Caco-2 (cell line): ENCODE data around the gene C16orf96. TPM values are rescaled to one million over a fixed set of nuclear protein-coding genes. Genes with fewer than 3 reads are reported as not detected.

Source experiments
- BruUV-seq: library from RNA; stranded (reverse); fragments of 400-500 nt; replicated peaks from 2 replicates; lab custom pipeline; 2021; lab: Mats Ljungman, UMichigan
- CTCF ChIA-PET: fragments of 300-600 bp; sonication (Branson Sonifier 250); formaldehyde crosslinking; loops from one replicate; lab custom pipeline; 2022; ENCODE audit warnings: antibody characterized with exemption; lab: Charles Lee
- POLR2A ChIA-PET: fragments of 300-600 bp; sonication (Branson Sonifier 250); formaldehyde crosslinking; loops from one replicate; lab custom pipeline; 2022; ENCODE audit warnings: antibody characterized with exemption; lab: Charles Lee
- DNase-seq, 2 experiments: peaks; one replicate each; pipeline versions ENCODE4 v3.0.0 to v3.0.0-alpha.2; 2020 to 2022
- H3K27me3 ChIP-seq: replicated peaks from 2 replicates; pipeline ENCODE4 v1.6.0; 2011; ENCODE audit warnings: low read length; ENCODE audit not compliant: control insufficient read depth, insufficient read depth
- H3K36me3 ChIP-seq: 2 replicates; pipeline ENCODE4 v1.5.1; 2011; ENCODE audit warnings: low read length; ENCODE audit not compliant: control insufficient read depth, insufficient read depth
- H3K4me1 ChIP-seq: fragments of 250-450 bp; sonication (Bioruptor Pico); 2 replicates; pipeline ENCODE4 v1.5.1; 2020; ENCODE audit warnings: mild to moderate bottlenecking
- H3K4me3 ChIP-seq: 2 replicates; pipeline ENCODE4 v1.5.1; 2011; ENCODE audit warnings: low read depth, mild to moderate bottlenecking, control low read depth, low read length
- H3K9me3 ChIP-seq: fragments of 250-450 bp; sonication (Bioruptor Pico); 2 replicates; pipeline ENCODE4 v1.5.1; 2020; ENCODE audit warnings: mild to moderate bottlenecking, moderate library complexity
- H3K27ac Mint-ChIP-seq: one replicate; pipeline ENCODE4 v1.8.0; 2022; ENCODE audit warnings: mixed read lengths; ENCODE audit not compliant: unreplicated experiment
- H3K27me3 Mint-ChIP-seq: one replicate; pipeline ENCODE4 v1.8.0; 2022; ENCODE audit warnings: mixed read lengths; ENCODE audit not compliant: insufficient read depth, unreplicated experiment
- H3K36me3 Mint-ChIP-seq: one replicate; pipeline ENCODE4 v1.8.0; 2022; ENCODE audit warnings: mild to moderate bottlenecking, mixed read lengths; ENCODE audit not compliant: insufficient read depth, unreplicated experiment
- H3K4me1 Mint-ChIP-seq: one replicate; pipeline ENCODE4 v1.8.0; 2022; ENCODE audit warnings: low read depth, mixed read lengths; ENCODE audit not compliant: unreplicated experiment
- H3K4me3 Mint-ChIP-seq: one replicate; pipeline ENCODE4 v1.8.0; 2022; ENCODE audit warnings: mild to moderate bottlenecking, moderate library complexity, mixed read lengths; ENCODE audit not compliant: unreplicated experiment
- H3K9me3 Mint-ChIP-seq: one replicate; pipeline ENCODE4 v1.8.0; 2022; ENCODE audit warnings: mixed read lengths; ENCODE audit not compliant: unreplicated experiment
- CTCF ChIP-seq, 2 experiments: fragments of 200-600 bp in 1 of 2; IDR thresholded peaks; 1 replicate in 1 of 2; 2 replicates in 1 of 2; pipeline versions ENCODE4 v1.5.1 to v1.8.0; 2011 to 2022; ENCODE audit warnings: antibody characterized with exemption in 1 of 2, control low read depth in 1 of 2, inconsistent platforms in 1 of 2, low read depth in 1 of 2, low read length in 1 of 2, mild to moderate bottlenecking in 1 of 2, moderate library complexity in 1 of 2; ENCODE audit not compliant: insufficient read depth in 1 of 2, severe bottlenecking in 1 of 2, unreplicated experiment in 1 of 2
- intact Hi-C: fragments of 100-400 bp; cut with micrococcal nuclease; formaldehyde crosslinking; loops from one replicate; pipeline ENCODE4 v1.10.0; 2022; ENCODE audit not compliant: unreplicated experiment
- total RNA-seq: library from RNA; stranded (reverse); gene quantifications from 2 replicates; pipeline ENCODE4 v1.2.3, GENCODE V29; 2022

The C16orf96 gene
- total RNA-seq, 1 experiment from 2014 or later, result 0.11 TPM

DNA sequence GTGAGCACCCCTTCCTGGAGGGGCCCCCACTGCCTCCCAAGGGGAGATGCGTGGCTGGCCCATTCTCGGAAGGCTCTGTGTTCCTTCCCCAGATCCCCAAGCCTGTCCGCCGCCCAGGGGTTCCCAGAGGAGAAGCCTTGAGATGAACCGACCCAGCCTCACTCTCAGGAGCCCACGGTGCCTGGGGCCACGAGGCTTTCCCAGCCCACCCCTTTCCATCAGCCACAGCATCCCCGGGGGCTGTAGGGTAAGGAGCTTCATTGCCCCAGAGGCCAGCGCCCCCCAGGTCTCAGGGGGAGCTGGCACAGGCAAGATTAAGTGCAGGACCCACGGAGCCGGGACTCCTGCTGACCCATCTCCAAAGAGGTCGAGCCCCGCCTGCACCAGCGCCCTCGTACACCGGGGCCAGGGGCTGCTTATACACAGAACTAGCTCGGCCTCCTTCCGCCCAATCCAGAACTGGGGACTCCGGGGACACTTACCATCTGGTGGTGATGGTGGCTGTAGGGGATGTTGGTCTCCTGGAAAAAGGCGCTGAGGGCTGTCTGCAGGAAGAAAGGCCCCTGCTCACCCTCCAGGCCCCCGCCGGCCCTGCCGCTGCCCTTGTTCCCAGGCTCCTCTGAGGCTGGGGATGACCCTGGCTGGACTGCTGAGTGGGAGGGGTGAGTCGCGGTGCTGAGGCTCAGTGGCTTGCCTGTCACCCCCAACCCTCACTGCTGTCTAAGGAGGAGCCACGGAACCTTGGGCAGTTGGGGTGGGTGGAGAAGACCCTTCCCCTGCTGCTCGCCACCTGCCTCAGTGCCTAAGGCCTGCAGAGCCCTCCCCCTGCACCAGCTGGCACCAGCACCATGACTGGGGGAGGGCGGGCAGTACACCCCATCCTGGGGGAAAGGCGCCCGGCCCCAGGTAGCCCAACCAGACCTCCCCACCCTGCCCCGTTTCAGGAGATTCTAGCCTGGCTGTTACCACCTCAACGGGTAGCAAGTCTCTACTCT lies 54.2 kb downstream of the C16orf96 start:
- Mint-ChIP-seq H3K4me3 (no peak overlapping the region), H3K9me3 (no peaks in the 10 kb centered on the region), H3K36me3 (peaks cover 26% of the 10 kb centered on the region), H3K27ac (no peak overlapping the region), H3K27me3 (no peaks in the 10 kb centered on the region), H3K4me1 (no peaks in the 10 kb centered on the region)
- no TSS peak for BruUV-seq
- DNase-seq, result no peak
- no peaks in the 10 kb centered on the region for H3K9me3 ChIP-seq
- H3K4me1 ChIP-seq, result peaks cover 22% of the 10 kb centered on the region
- H3K27me3 ChIP-seq, result no peaks in the 10 kb centered on the region
- no peak overlapping the region for H3K4me3 ChIP-seq
- CTCF ChIA-PET, result no interaction called here
- H3K36me3 ChIP-seq, result no peaks in the 10 kb centered on the region; the same call in 1 of the 2 replicates
- intact Hi-C loops, result loop anchor here (5.0 kb wide), 1 partner anchor 183 kb away; the partner anchor contains the start of gene DNAJA3
- POLR2A ChIA-PET, result no interaction called here
- no peak for TF ChIP-seq CTCF (IDR thresholded peaks at IDR 0.05; ENCODE audit: insufficient read depth in 1 of 2, low read depth in 1 of 2, low read length in 1 of 2, severe bottlenecking in 1 of 2, unreplicated experiment in 1 of 2)

DNA sequence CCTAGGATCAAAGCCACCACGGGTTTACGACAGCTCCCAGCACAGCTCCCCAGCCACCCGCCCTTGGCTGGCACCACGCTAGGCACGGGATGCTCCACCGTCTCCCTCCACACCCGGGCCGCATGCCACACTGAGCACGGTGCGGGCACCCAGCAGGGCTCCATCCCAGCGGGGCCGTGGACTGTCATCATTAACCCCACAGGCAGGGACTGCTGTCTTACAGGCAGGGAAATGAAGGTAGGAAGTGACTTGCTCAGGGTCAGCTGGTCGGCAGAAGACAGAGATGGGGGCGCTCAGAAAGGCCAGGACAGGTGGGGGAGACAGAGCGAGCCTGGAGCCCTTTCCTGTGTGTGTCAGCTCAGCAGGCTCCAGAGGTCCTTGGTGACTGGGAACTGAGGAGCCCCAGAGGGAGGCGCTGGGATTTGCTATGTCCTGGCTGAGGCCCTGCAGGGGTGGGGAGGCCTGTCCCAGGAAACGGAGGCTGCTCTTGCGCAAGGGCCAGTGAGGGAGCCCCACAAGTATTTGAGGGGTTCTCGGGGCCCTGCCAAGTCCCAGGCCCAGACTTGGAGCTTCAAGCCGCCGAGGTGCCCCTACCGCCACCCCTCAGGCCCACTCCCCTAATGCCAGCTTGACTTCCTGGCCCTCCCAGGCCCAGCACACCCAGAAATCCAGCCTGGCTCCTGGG lies 55.3 kb downstream of the C16orf96 start:
- peak overlapping the region; percentile 35 for H3K27ac Mint-ChIP-seq
- CTCF ChIA-PET, result interaction anchor here (0.7 kb wide), 1 partner anchor 411 kb away, joined by 7 read pairs; no protein-coding TSS in a partner anchor

More for the DNA sequence above, 55.3 kb downstream of the C16orf96 start:
- intact Hi-C loops, result loop anchor here (5.0 kb wide), 1 partner anchor 184 kb away; the partner anchor contains the start of gene DNAJA3
- Histone ChIP-seq H3K36me3 (no peaks in the 10 kb centered on the region; the same call in 1 of the 2 replicates), H3K4me3 (no peak overlapping the region), H3K4me1 (peaks cover 29% of the 10 kb centered on the region), H3K27me3 (no peaks in the 10 kb centered on the region), H3K9me3 (no peaks in the 10 kb centered on the region)
- Mint-ChIP-seq H3K27me3 (no peaks in the 10 kb centered on the region), H3K9me3 (no peaks in the 10 kb centered on the region), H3K4me1 (peaks cover 4% of the 10 kb centered on the region), H3K36me3 (peaks cover 30% of the 10 kb centered on the region), H3K4me3 (peak overlapping the region; percentile 46)
- no TSS peak for BruUV-seq
- no peak for TF ChIP-seq CTCF (IDR thresholded peaks at IDR 0.05; ENCODE audit: insufficient read depth in 1 of 2, low read depth in 1 of 2, low read length in 1 of 2, severe bottlenecking in 1 of 2, unreplicated experiment in 1 of 2)
- POLR2A ChIA-PET, result no interaction called here
- no peak for DNase-seq
